Tibial artery (tissue), 4 donors: ENCODE results near the gene SNX9.

ENCODE experiments used
- DNase-seq, 2 donors: peaks; one replicate each; pipeline ENCODE4 v3.0.0-alpha.2; 2019
- H3K27ac ChIP-seq, 2 donors: fragments of 200-600 bp; sonication (generic) in 1 of 2; 1 replicate in 1 of 2; 2 replicates in 1 of 2; pipeline ENCODE4 v1.5.1; 2018 to 2019; ENCODE audit warnings: mild to moderate bottlenecking in 1 of 2
- H3K27me3 ChIP-seq, 2 donors: fragments of 200-600 bp; sonication (generic) in 1 of 2; one replicate each; pipeline versions ENCODE4 v1.5.1 to v1.6.0; 2016 to 2019
- H3K36me3 ChIP-seq, 3 donors: fragments of 200-600 bp; sonication (generic) in 2 of 3; one replicate each; pipeline ENCODE4 v1.5.1; 2016 to 2019; ENCODE audit warnings: mild to moderate bottlenecking in 2 of 3
- H3K4me1 ChIP-seq, 4 donors: fragments of 200-600 bp; sonication (generic) in 2 of 4; 1 replicate in 3 of 4; 2 replicates in 1 of 4; pipeline ENCODE4 v1.5.1; 2016 to 2019
- H3K4me3 ChIP-seq, 2 donors: fragments of 200-600 bp; sonication (generic) in 1 of 2; 1 replicate in 1 of 2; 2 replicates in 1 of 2; pipeline ENCODE4 v1.5.1; 2018 to 2019; ENCODE audit warnings: mild to moderate bottlenecking in 2 of 2
- H3K9me3 ChIP-seq, 3 donors: fragments of 200-600 bp; sonication (generic) in 1 of 3; one replicate each; pipeline ENCODE4 v1.5.1; 2016 to 2019
- CTCF ChIP-seq, 2 experiments: fragments of 200-600 bp in 1 of 2; fragments of 450-650 bp in 1 of 2; IDR thresholded peaks; one replicate each; pipeline ENCODE4 v1.5.1; 2017 to 2019; ENCODE audit warnings: antibody characterized with exemption in 2 of 2, mild to moderate bottlenecking in 1 of 2, moderate library complexity in 1 of 2
- intact Hi-C: fragments of 100-400 bp; cut with DNase I; formaldehyde crosslinking; loops from one replicate; pipeline ENCODE4 v1.15.0; 2023; ENCODE audit warnings: low total_unique reads

The SNX9 gene

GRCh38 chr6:157806131-157806855, 16.8 kb upstream of the SNX9 start:
- no peak overlapping the region for H3K4me3 ChIP-seq
- no peaks in the 10 kb centered on the region for H3K27me3 ChIP-seq
- H3K27ac ChIP-seq: no peak overlapping the region
- H3K4me1 ChIP-seq: no peaks in the 10 kb centered on the region
- no peak for DNase-seq
- intact Hi-C loops: no loop called here
- no peaks in the 10 kb centered on the region for H3K36me3 ChIP-seq
- TF ChIP-seq CTCF (IDR thresholded peaks at IDR 0.05): no peak
- no peaks in the 10 kb centered on the region for H3K9me3 ChIP-seq

GRCh38 chr6:157806856-157807215, 16.2 kb upstream of the SNX9 start:
- Histone ChIP-seq H3K27me3 (no peaks in the 10 kb centered on the region), H3K27ac (no peak overlapping the region), H3K36me3 (no peaks in the 10 kb centered on the region), H3K9me3 (no peaks in the 10 kb centered on the region), H3K4me1 (peaks cover 0 to 4% (median 0%) of the 10 kb centered on the region in 4 donors), H3K4me3 (no peak overlapping the region)
- DNase-seq: no peak
- intact Hi-C loops: no loop called here
- TF ChIP-seq CTCF (IDR thresholded peaks at IDR 0.05): no peak

- intact Hi-C loops: no loop called here
- Histone ChIP-seq H3K9me3 (no peaks in the 10 kb centered on the region), H3K36me3 (no peaks in the 10 kb centered on the region), H3K27me3 (no peaks in the 10 kb centered on the region), H3K27ac (no peak overlapping the region), H3K4me1 (peaks cover 0 to 16% (median 9%) of the 10 kb centered on the region in 4 donors), H3K4me3 (no peak overlapping the region)
- TF ChIP-seq CTCF (IDR thresholded peaks at IDR 0.05): no peak
- DNase-seq: no peak
These were observed 14.6 kb upstream of the SNX9 start for GRCh38 chr6:157808405-157808950.

GRCh38 chr6:157809613-157810012, 13.4 kb upstream of the SNX9 start:
- no peak for TF ChIP-seq CTCF (IDR thresholded peaks at IDR 0.05)
- intact Hi-C loops: no loop called here
- Histone ChIP-seq H3K27ac (no peak overlapping the region), H3K27me3 (no peaks in the 10 kb centered on the region), H3K4me1 (peaks cover 0 to 28% (median 17%) of the 10 kb centered on the region in 4 donors), H3K9me3 (no peaks in the 10 kb centered on the region), H3K4me3 (no peak overlapping the region), H3K36me3 (no peaks in the 10 kb centered on the region)
- no peak for DNase-seq

GRCh38 chr6:157811137-157811475, 11.9 kb upstream of the SNX9 start:
- no peaks in the 10 kb centered on the region for H3K27me3 ChIP-seq
- intact Hi-C loops: no loop called here
- no peaks in the 10 kb centered on the region for H3K9me3 ChIP-seq
- TF ChIP-seq CTCF (IDR thresholded peaks at IDR 0.05): no peak
- DNase-seq: no peak
- no peak overlapping the region for H3K27ac ChIP-seq
- H3K36me3 ChIP-seq: no peaks in the 10 kb centered on the region
- no peak overlapping the region for H3K4me3 ChIP-seq
- peaks cover 0 to 37% (median 26%) of the 10 kb centered on the region in 4 donors for H3K4me1 ChIP-seq
